SK-N-SH treated with all-trans-retinoic acid at 6 μM for 48 hours (cell line): Measurements from ENCODE around the gene PRR36.

ENCODE experiments used
- ARNTL ChIP-seq: fragments of 450-650 bp; formaldehyde crosslinking; IDR thresholded peaks from 2 replicates; pipeline ENCODE4 v1.5.0; 2020; ENCODE audit warnings: low read depth, mild to moderate bottlenecking, moderate library complexity, borderline replicate concordance
- BACH2 ChIP-seq: fragments of 250-450 bp; sonication (Bioruptor Pico); IDR thresholded peaks from 2 replicates; pipeline ENCODE4 v1.9.0; 2021; ENCODE audit warnings: mild to moderate bottlenecking, borderline replicate concordance
- CSRNP3 ChIP-seq: fragments of 250-450 bp; sonication (Bioruptor Pico); IDR thresholded peaks from 2 replicates; pipeline ENCODE4 v1.5.1; 2021; ENCODE audit warnings: mild to moderate bottlenecking, moderate library complexity
- OSR1 ChIP-seq: fragments of 250-450 bp; sonication (Bioruptor Pico); IDR thresholded peaks from 2 replicates; pipeline ENCODE4 v1.8.0; 2022; ENCODE audit warnings: moderate library complexity, mild to moderate bottlenecking, inconsistent platforms
- PATZ1 ChIP-seq: fragments of 250-450 bp; sonication (Bioruptor Pico); IDR thresholded peaks from 2 replicates; pipeline ENCODE4 v1.8.0; 2020; ENCODE audit warnings: mild to moderate bottlenecking, moderate library complexity, borderline replicate concordance
- PPARA ChIP-seq: fragments of 250-450 bp; sonication (Bioruptor Pico); IDR thresholded peaks from 2 replicates; pipeline ENCODE4 v1.5.0; 2020; ENCODE audit warnings: mild to moderate bottlenecking, borderline replicate concordance
- RARB ChIP-seq: fragments of 250-450 bp; sonication (Bioruptor Pico); IDR thresholded peaks from 2 replicates; pipeline ENCODE4 v1.8.0; 2021; ENCODE audit warnings: mild to moderate bottlenecking, moderate library complexity
- TCF4 ChIP-seq: fragments of 250-450 bp; sonication (Bioruptor Pico); IDR thresholded peaks from 2 replicates; pipeline ENCODE4 v1.8.0; 2021; ENCODE audit warnings: mild to moderate bottlenecking, moderate library complexity, borderline replicate concordance
- ZC3H10 ChIP-seq: fragments of 250-450 bp; sonication (Bioruptor Pico); IDR thresholded peaks from 2 replicates; pipeline ENCODE4 v1.5.1; 2021; ENCODE audit warnings: mild to moderate bottlenecking, moderate library complexity
- ZFP3 ChIP-seq: fragments of 250-450 bp; sonication (Bioruptor Pico); IDR thresholded peaks from 2 replicates; pipeline ENCODE4 v1.5.0; 2020; ENCODE audit warnings: mild to moderate bottlenecking, moderate library complexity
- ZNF565 ChIP-seq: fragments of 450-650 bp; formaldehyde crosslinking; conservative IDR thresholded peaks from 2 replicates; pipeline ENCODE4 v1.5.0; 2020; ENCODE audit warnings: low read depth, mild to moderate bottlenecking, moderate library complexity
- ZNF70 ChIP-seq: fragments of 450-650 bp; formaldehyde crosslinking; IDR thresholded peaks from 2 replicates; pipeline ENCODE4 v1.5.0; 2020; ENCODE audit warnings: mild to moderate bottlenecking, moderate library complexity

GRCh38 chr19:7915250-7916102 lies 41.3 kb upstream of the PRR36 start:
- TF ChIP-seq ZFP3 (CRISPR knock-in tag) (no peak), BACH2 (CRISPR knock-in tag) (no peak), PATZ1 (CRISPR knock-in tag) (no peak), RARB (CRISPR knock-in tag) (no peak), TCF4 (CRISPR knock-in tag) (no peak), ZNF565 (CRISPR knock-in tag) (no peak), CSRNP3 (no peak), PPARA (CRISPR knock-in tag) (no peak), ZNF70 (CRISPR knock-in tag) (no peak), ARNTL (CRISPR knock-in tag) (no peak), ZC3H10 (no peak), OSR1 (CRISPR knock-in tag) (no peak)
